ENCODE data around the gene PHC2. TPM values are rescaled to one million over a fixed set of nuclear protein-coding genes. Genes with fewer than 3 reads are reported as not detected.

The PHC2 gene
- total RNA-seq, 1 experiment from 2014 or later = 9.4 TPM

- Mint-ChIP-seq H3K4me3 (no peak overlapping the region), H3K4me1 (peaks cover 3 to 14% of the 10 kb centered on the region in 2 experiments), H3K27me3 (ENCODE audit: low read depth) (peaks cover 17% of the 10 kb centered on the region), H3K9me3 (no peaks in the 10 kb centered on the region), H3K36me3 (ENCODE audit: insufficient read depth in 1 of 3, low read depth in 3 of 3) (no peaks in the 10 kb centered on the region), H3K27ac (no peak overlapping the region)
- Histone ChIP-seq H4K8ac (replicated peaks; ENCODE audit: insufficient read length, low read depth, low read length) (no peak overlapping the region), H3K14ac (ENCODE audit: insufficient read depth, low read length) (no peak overlapping the region), H3K27ac (ENCODE audit: insufficient read length, low read depth, low read length) (no peak overlapping the region), H3K56ac (ENCODE audit: insufficient read length, low read depth, low read length) (no peak overlapping the region), H3K4me2 (ENCODE audit: insufficient read depth, insufficient read length, low read length) (no peak overlapping the region), H4K20me1 (ENCODE audit: control insufficient read depth, insufficient read depth, insufficient read length) (no peaks in the 10 kb centered on the region), H3K79me2 (ENCODE audit: insufficient read depth, low read length) (no peaks in the 10 kb centered on the region), H3K23me2 (ENCODE audit: insufficient read length, low read depth, low read length, poor library complexity, severe bottlenecking) (peaks cover 6% of the 10 kb centered on the region), H3K4ac (ENCODE audit: low read depth, low read length) (no peak overlapping the region), H3T11ph (ENCODE audit: low read length) (no peak overlapping the region), H2BK20ac (ENCODE audit: low read depth, low read length, poor library complexity, severe bottlenecking) (no peak overlapping the region), H2BK120ac (ENCODE audit: low read depth, low read length, poor library complexity, severe bottlenecking) (no peak overlapping the region), H4K5ac (ENCODE audit: insufficient read length, low read depth, low read length) (no peak overlapping the region), H3K18ac (ENCODE audit: insufficient read length, low read depth, low read length) (no peak overlapping the region), H2BK15ac (ENCODE audit: low read depth, low read length) (no peak overlapping the region), H2BK12ac (ENCODE audit: insufficient read length, low read depth, low read length) (no peak overlapping the region), H3K9me3 (ENCODE audit: control insufficient read depth, low read depth, low read length) (no peaks in the 10 kb centered on the region), H4K91ac (ENCODE audit: insufficient read length, low read depth, low read length) (no peak overlapping the region), H3K27me3 (ENCODE audit: insufficient read depth, low read length) (peaks cover 7% of the 10 kb centered on the region; the same call in 1 of the 2 replicates), H3K4me1 (ENCODE audit: insufficient read depth, low read length) (peaks cover 2% of the 10 kb centered on the region; the same call in 1 of the 2 replicates), H2BK5ac (ENCODE audit: insufficient read length, low read length) (no peak overlapping the region), H3K23ac (ENCODE audit: insufficient read length, low read depth, low read length) (no peak overlapping the region), H3K79me1 (ENCODE audit: insufficient read depth, low read depth, low read length, poor library complexity, severe bottlenecking) (no peaks in the 10 kb centered on the region), H2AFZ (ENCODE audit: low read length) (no peak overlapping the region), H2AK5ac (ENCODE audit: insufficient read length, low read length) (no peak overlapping the region), H3K9ac (ENCODE audit: extremely low read depth, insufficient read length, low read length) (no peak overlapping the region)
- WGBS (ENCODE audit: extremely low coverage, insufficient read length, low lambda C conversion rate) = no CpG with 5 or more reads among the region's 1 CpG
- DNase-seq = no peak
- no peak for TF ChIP-seq CTCF (conservative IDR thresholded peaks at IDR 0.05)
Observed at GRCh38 chr1:33434363-33434750, 3.5 kb upstream of the PHC2 start.

Measured in H9 (cell line).